Measurements from ENCODE around the gene APOL1.

Gene APOL1

GRCh38 chr22:36293606-36294292 is 40.8 kb downstream of the APOL1 start:
- no peak for DNase-seq

DNA sequence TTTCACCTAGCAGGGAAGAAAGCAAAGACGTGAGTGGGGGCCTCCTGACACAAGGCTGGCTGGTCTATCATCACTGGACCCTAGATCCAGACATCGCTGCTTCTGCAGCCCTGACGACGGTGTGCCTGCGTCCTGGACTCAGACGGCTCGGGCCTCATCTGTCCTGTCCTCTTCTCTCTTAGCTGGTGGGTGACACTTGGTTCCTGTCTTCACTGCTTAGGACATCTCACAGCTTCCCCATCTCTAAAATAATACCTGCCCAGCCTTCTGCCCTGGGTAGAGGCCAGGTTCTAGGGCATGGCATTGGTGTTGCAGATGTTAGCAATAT is 41.3 kb downstream of the APOL1 start:
- DNase-seq, result no peak

DNA sequence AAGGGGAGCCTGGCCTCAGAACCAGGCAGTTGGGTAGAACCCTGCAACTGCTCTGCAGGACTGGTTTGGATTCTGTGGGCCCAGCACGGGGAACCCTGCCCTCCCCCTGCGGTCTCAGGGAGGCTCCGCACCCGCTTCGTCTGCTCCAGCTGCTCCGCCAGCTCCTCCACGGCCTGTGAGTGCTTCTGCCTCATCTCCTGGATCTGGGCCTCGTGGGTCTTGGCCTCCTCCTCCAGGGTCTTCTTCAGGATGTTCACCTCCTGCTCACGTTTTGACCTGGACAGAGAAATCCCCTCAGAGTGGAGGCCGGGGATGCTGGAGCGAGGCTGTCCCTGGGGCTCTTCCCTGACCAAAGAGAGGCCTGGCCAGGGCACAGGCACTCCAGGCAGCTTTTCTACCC is 41.9 kb downstream of the APOL1 start:
- DNase-seq, result peak; percentile 29

GRCh38 chr22:36295247-36295646 is 42.3 kb downstream of the APOL1 start:
- no peak for DNase-seq

DNA sequence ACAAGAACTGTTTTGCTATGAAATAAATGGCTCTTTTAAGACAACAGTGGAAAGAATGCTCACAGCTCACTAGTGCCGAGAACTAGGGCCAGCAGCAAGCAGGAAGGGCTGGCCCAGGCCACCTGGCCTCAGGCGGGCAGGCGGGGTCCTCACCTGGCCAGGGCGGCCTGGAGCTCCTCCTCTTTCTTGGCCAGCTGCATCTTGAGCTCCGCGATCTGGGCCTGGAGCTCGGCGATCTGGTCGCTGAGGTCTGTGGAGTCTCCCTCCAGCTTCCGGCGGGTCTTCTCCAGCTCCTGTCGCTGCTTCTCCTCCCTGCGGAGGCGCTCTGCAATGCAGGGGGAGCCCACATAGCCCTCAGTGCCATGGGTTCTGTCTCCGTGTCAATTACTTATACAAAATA is 43.8 kb downstream of the APOL1 start:
- DNase-seq, result no peak

GRCh38 chr22:36297568-36297967 is 44.6 kb downstream of the APOL1 start:
- no peak for DNase-seq

- DNase-seq, result no peak
These were observed 45.2 kb downstream of the APOL1 start for GRCh38 chr22:36298118-36298517.

DNA sequence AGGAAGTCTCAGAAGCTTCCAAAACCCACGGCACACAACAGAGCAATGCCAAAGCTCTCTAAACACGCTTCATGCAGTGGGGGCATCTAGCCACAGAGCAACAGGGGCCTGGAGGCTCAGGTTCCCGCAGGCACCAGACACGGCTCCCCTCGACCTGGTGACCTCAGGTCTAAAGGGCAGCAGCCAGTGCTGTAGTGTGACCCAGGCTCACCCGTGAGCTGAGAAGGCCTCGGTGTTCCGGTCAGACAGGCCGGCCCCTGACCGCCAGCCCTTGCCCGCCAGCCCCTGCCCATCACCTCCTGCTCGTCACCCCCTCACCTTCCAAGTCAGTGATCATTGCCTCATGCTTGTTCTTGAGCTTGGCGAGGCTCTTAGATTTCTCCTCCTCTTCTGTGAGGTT is 45.7 kb downstream of the APOL1 start:
- DNase-seq, result no peak

GRCh38 chr22:36299295-36299694 is 46.4 kb downstream of the APOL1 start:
- no peak for DNase-seq

DNA sequence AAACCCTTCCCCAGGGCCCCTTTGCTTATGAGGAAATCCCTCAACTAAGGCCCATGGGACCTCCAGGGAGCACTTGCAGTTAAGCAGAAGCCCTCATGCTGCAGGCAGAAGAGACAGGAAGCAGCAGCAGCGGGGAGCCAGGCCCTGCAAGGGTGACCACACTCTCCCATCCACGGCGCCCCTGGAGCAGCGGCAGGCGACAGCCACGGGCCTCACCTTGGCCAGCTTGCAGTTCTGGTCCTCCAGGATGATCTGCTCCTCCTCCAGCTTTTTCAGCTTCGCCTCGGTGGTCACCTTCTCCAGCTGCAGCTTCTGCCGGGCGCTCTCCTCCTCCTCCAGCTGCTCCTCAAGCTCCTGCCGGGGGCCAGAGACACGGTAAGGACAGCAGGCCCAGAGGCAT is 47.0 kb downstream of the APOL1 start:
- DNase-seq, result no peak

DNA sequence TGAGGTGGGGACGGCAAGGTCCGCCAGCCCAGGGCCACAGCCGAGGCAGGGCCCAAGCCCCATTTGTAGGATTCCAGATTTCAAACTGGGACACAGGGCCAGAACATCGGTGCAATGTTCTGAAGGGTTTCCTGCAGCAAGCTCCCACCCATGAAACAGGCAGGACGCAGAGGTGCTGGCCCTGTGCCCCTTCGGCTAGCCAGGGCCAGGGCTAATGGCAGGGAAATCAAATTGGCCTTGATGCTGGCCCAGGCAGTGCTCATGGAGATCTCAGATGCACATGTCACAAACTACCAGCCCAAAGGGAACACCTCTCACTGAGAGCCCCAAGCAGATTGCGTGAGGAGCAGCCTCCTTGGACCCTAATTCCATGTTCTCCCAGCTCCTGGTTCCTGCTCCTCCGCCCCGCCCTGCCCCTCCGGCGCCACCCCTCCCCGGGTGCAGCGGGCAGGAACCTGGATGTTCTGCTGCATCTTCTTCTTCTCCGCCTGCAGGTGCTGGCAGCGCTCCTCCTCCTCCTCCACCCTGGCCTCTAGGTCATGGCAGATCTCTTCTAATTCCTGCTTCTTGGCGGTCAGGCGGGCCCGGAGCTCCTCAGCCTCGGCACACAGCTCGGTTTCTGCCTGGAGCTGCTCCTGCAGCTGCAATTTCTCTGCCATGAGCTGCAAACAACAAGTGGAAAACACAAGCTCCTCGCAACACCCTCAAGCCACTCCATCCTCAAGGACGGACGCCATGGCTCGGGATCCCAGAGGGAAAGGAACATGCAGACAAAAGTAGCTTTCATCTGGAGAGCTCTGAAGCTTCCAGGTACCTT is 47.7 kb downstream of the APOL1 start:
- DNase-seq, result no peak

GRCh38 chr22:36301384-36301828 is 48.5 kb downstream of the APOL1 start:
- DNase-seq, result peak; percentile 62

GRCh38 chr22:36301851-36302250 is 48.9 kb downstream of the APOL1 start:
- DNase-seq, result no peak

DNA sequence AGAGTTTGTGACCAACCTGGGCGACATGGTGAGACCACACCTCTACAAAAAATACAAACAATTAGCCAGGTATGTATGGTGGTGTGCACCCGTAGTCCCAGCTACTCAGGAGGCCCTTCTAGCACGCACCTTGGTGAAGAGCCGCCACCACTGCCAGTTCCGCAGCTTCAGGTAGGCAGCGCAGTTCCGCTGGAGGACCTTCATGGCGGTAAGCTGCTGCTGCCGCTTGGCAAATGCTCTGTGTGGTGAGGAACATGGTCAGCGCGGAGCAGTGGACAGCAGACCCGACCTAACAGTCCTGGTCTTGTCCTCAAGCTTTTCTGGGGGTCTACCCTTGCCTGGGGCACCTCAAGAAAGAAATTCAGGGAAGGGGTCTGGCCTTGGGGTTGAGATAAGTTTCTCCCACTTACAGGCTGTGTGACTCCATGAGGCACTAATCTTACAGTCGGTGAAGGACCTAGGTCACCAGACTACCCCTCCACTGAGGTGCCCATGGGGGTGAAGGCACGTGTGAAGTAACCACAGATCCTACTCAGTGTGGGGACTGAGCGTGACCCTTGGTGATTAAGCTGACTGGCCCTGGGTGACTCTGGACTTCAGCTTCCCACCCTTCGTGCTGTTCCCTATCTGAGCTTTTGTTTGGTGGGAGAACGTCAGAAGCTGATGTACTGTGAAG is 49.6 kb downstream of the APOL1 start:
- DNase-seq, result no peak

- no peak for DNase-seq
These were observed 50.2 kb downstream of the APOL1 start for GRCh38 chr22:36303115-36303467.

DNA sequence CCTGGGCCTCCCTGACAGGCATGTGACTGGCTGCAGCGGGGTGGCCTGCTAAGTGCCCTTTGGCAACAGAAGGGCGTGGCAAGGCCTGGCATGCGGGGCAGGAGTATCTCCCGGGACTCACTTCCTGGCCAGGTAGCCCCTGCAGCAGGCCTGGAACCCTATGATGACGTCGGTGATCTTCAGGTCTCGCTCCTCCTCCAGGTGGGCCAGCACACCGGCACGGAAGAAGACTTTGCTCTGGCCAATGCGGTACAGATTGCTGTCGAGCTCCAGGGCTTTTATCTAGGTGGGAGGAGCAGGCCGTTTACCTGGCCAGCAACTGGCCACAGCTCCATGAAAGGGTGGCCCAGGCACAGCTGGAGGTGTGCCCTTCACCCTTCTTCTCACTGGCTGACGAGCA is 50.9 kb downstream of the APOL1 start:
- DNase-seq, result no peak

DNA sequence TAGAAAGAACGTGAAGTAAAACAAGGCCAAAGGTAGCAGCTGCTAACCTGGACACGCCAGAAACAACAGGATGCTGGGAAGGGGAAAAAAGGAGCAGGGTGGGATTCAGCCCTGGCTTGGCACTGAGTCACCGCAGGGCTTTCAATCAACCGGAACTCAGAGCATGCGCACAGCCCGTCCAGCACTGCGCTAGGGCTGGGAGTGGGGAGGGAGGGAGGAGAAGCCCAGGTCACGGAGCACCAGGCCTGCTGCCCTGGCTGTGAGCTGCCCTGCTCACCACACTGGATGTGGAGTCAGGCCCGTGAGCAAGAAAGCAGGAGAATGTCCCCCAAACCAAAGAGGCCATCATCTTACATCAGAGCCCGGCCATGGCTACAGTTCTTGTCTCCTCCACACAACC is 51.5 kb downstream of the APOL1 start:
- no peak for DNase-seq

DNA sequence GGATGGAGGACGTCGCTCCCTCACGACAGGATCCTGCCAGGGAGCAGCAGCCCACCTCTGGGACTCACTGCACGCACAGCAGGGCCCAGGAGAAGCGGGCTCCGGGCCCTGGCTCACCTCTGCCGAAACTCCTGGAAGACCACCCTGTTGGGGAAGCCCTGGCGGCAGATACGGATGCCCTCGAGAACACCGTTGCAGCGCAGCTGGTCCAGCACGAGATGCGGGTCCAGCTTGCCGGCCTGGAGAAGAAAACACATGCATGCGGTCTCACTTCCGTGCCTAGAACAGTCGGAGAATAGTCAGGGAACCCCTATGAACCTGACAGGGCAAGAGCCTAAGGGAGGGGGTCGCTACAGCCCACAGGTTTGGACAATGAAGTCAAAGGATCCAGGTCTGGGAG is 52.9 kb downstream of the APOL1 start:
- DNase-seq, result no peak

- DNase-seq, result no peak
These were observed 53.3 kb downstream of the APOL1 start for GRCh38 chr22:36306227-36306626.

DNA sequence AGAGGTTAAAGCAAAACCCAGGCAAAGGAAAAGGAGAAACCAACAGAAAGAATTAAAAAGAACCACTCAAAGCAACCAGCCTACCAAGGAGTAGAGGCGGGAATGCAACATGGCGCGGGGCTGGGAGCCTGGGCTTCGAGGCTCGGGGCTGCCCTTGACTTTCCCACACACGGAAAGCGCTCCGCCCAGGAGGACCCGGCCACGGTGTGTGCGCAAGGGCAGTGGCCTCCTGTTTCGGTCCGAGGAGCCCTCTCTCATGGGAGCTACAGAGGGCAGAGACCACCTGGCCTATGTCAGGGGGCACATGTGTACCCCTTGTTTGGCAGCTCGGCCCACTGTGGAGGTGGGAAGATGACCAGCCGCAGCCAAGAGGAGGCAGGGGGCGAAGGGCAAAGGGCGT is 55.9 kb downstream of the APOL1 start:
- DNase-seq, result no peak

- DNase-seq, result no peak
These were observed 58.6 kb downstream of the APOL1 start for GRCh38 chr22:36311386-36312085.

GRCh38 chr22:36315325-36315724 is 62.4 kb downstream of the APOL1 start:
- DNase-seq, result no peak

GRCh38 chr22:36316419-36316818 is 63.5 kb downstream of the APOL1 start:
- DNase-seq, result no peak
